GM13977 (cell line): Measurements from ENCODE around the gene C1QBP.
"Not testable (repeated sequence)": the region's sequence is repeated elsewhere in the genome, so short reads cannot be mapped to it uniquely, and the experiment has no call there.

ENCODE experiments used
- DNase-seq: peaks from one replicate; pipeline ENCODE4 v3.0.0; 2012; ENCODE audit warnings: low spot score
- in situ Hi-C: fragments of 300-500 bp; cut with MboI; formaldehyde crosslinking; loops from one replicate; pipeline ENCODE4 v1.12.0; 2022; ENCODE audit warnings: low sequenced_read_pairs, low pct_unique_long_range_greater_than_20kb, mixed read lengths, inconsistent platforms; ENCODE audit not compliant: unreplicated experiment
- TF ChIP-seq, protein P1 (sequence below): IDR thresholded peaks from 2 replicates; pipeline ENCODE4 v1.5.1; 2012; ENCODE audit warnings: mild to moderate bottlenecking, control low read depth; ENCODE audit not compliant: insufficient read depth; ENCODE audit errors: extremely low read depth, missing control alignments

Gene C1QBP

DNA sequence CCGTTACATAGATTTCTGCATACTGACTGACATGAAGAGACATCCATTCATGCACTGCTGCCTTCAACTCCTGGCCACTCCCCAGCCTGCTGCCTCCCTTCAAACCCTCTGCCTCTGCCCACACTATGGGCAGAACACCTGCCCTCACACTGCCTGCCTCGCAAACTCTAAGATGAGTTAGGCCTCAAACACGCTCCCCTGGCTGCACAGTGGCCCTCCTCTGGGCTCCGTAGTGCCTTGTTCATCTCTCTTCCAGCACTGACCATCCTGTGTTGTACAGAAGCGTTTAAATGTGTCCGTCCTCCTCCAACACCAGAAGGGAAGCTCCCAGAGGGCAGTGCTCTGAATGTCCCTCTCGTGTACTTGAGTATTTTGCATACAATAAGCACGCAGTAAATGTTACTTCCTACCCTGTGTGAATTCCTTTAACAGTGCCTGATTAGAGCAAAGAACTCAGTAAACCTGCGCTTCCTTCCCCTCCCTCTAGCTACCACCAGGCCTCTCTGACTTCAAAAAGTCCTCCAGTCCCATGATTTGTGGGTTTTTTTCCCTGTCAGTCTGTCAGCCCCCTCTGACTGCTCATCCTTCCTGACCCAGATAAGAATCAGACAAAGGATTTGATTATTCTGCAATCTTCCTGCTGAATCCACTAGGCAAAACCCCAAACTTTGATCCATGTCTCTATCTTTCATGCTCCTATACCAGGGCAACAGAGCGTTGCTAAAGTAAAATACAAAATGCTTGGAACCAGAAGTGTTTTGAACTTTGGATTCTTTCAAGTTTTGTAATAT is 26.0 kb upstream of the C1QBP start:
- TF ChIP-seq, protein P1, sequence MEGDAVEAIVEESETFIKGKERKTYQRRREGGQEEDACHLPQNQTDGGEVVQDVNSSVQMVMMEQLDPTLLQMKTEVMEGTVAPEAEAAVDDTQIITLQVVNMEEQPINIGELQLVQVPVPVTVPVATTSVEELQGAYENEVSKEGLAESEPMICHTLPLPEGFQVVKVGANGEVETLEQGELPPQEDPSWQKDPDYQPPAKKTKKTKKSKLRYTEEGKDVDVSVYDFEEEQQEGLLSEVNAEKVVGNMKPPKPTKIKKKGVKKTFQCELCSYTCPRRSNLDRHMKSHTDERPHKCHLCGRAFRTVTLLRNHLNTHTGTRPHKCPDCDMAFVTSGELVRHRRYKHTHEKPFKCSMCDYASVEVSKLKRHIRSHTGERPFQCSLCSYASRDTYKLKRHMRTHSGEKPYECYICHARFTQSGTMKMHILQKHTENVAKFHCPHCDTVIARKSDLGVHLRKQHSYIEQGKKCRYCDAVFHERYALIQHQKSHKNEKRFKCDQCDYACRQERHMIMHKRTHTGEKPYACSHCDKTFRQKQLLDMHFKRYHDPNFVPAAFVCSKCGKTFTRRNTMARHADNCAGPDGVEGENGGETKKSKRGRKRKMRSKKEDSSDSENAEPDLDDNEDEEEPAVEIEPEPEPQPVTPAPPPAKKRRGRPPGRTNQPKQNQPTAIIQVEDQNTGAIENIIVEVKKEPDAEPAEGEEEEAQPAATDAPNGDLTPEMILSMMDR: no peak
- in situ Hi-C loops: no loop called here
- no peak for DNase-seq

DNA sequence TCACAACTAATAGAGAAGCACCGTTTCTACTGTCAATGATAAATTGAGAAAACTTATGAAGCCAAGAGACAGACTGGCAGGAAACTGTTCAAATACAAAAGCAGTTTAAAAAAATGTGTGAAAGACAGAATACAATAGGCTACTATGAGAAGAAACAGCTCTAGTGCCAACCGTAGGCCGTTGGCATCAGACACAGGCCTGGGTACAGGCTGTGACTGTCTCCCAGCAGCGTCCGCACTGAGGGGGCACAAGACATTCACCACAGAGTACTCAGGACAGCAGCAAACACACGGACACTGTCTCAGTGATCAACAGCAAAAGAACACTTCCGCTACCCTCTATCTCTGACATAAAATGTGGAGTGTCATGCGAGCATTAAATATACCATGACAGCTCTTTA is 7.8 kb upstream of the C1QBP start:
- DNase-seq: no peak
- TF ChIP-seq, protein P1: no peak
- in situ Hi-C loops: no loop called here

DNA sequence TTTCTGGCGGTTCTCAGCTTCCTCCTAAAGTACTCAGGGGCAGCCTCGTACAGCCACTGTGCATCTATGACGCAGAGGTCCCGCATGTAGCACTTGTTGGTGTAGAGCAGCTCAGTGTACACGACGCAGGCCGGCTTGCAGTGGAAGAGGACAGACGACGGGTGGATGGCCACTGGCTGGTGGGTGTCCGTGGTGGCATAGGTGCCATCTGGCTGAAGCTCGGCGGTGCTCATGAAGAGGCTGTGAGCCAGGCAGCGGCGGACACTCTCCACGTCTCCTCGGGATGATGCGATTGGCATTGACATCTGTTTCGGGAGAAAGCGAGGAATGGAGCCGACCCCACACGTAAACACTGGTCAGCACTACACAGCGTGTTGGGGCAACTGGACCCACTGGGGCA is 5.3 kb upstream of the C1QBP start:
- in situ Hi-C loops: no loop called here
- TF ChIP-seq, protein P1: no peak
- DNase-seq: no peak

DNA sequence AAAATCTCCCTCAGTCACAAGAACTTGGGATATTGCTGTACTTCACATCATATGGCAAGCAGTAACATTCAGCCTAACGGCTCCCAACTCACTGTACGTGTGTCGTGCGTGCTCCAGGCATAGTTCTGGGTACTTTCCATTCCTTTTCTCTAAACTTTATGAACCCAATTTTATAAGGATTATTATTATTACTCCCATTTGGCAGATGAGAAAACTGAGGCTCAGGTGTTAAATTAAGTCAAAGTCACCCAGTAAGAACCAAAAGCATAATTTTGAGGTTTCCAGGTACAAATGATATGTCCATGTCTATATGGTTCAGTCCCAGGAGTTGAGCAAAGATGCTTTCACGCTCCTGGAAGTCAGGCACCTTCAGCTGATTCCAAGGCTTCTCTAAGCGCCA is 4.8 kb upstream of the C1QBP start:
- DNase-seq: no peak
- in situ Hi-C loops: no loop called here
- TF ChIP-seq, protein P1: no peak

DNA sequence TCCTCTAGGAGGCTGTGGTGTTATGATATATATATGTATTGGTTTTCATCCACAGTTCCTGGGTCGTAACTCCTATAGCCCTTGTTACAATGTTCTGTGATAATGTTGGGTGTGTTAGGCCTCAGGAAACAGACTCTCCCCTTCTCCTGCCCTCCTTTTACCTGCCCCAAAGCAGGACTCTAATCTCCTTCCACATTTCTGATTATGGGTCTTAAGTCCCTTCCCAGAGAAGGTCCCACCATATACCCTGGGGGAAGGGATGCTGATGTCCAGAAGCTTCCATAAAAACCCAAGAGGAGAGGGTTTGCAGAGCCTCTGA is 450 bp upstream of the C1QBP start:
- in situ Hi-C loops: no loop called here
- no peak for DNase-seq
- TF ChIP-seq, protein P1: no peak

DNA sequence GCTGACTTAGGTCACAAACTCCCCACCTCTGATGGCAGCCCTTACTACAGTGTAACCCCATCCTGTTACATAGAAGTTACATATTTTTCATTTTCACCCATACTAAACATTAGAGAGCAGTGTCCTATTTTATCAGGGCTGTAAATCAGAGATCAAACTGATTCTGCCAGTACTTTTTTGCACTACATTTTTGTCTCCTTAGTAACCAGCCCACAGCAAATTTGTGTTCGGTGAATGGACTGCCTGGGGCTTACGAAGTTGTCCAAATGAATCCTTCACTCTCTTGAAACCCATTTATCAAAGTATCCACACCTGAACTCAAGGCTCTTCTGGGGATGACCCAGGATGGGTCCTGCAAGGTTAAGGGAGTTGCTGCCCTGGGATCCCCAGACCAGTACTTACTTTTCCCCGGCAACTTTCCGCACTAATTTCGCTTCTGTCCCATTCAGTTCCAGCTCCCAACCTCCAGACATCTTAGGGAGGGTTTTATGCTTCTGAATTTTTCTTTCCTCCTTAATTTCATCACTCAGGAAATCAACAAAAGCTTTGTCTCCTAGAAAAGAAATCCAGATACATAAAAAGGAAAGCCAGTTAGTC is 1.1 kb downstream of the C1QBP start:
- TF ChIP-seq, protein P1: no peak
- no peak for DNase-seq
- in situ Hi-C loops: no loop called here

DNA sequence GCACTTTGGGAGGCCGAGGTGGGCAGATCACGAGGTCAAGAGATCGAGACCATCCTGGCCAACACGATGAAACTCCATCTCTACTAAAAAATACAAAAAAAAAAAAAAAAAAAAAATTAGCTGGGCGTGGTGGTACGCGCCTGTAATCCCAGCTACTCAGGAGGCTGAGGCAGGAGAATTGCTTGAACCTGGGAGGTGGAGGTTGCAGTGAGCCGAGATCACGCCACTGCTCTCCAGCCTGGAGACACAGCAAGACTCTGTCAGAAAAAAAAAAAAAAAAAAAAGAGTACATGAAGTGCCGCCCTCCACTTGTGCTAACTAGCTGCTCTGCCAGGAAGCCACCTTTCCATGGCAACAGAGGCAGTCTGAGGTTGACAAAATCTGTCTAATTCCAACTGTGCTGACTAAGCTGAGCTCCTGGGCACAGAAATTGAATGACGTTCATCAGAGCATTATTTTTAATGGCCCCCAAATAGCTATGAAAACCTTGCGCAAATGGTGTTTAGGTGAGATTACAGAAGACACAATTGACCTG is 3.1 kb downstream of the C1QBP start:
- in situ Hi-C loops: not testable (repeated sequence)

More for the DNA sequence above, 3.1 kb downstream of the C1QBP start:
- DNase-seq: not testable (repeated sequence)
